ENCODE data around the gene HENMT1.

The HENMT1 gene

GRCh38 chr1:108609483-108610049, 51.3 kb downstream of the HENMT1 start:
- no peak for ATAC-seq (replicated peaks; ENCODE audit: extremely low read depth, poor library complexity, severe bottlenecking)
- no peak for DNase-seq (ENCODE audit: low spot score in 2 of 2)
- Mint-ChIP-seq H3K27me3 (no peaks in the 10 kb centered on the region), H3K4me1 (no peaks in the 10 kb centered on the region), H3K9me3 (no peaks in the 10 kb centered on the region), H3K36me3 (ENCODE audit: insufficient read depth) (peaks cover 10% of the 10 kb centered on the region), H3K4me3 (no peak overlapping the region), H3K27ac (ENCODE audit: low read depth) (no peak overlapping the region)

- Mint-ChIP-seq H3K4me1 (no peaks in the 10 kb centered on the region), H3K4me3 (no peak overlapping the region), H3K27ac (ENCODE audit: low read depth) (no peak overlapping the region), H3K27me3 (no peaks in the 10 kb centered on the region), H3K9me3 (no peaks in the 10 kb centered on the region), H3K36me3 (ENCODE audit: insufficient read depth) (peaks cover 14% of the 10 kb centered on the region)
- ATAC-seq (replicated peaks; ENCODE audit: extremely low read depth, poor library complexity, severe bottlenecking) (no peak), DNase-seq (ENCODE audit: low spot score in 2 of 2) (no peak)
These were observed 54.4 kb downstream of the HENMT1 start for GRCh38 chr1:108606478-108606877.

- H3K4me3 Mint-ChIP-seq, result no peak overlapping the region
- H3K9me3 Mint-ChIP-seq, result no peaks in the 10 kb centered on the region
- H3K27me3 Mint-ChIP-seq, result no peaks in the 10 kb centered on the region
- peaks cover 14% of the 10 kb centered on the region for H3K36me3 Mint-ChIP-seq (ENCODE audit: insufficient read depth)
- H3K27ac Mint-ChIP-seq (ENCODE audit: low read depth), result no peak overlapping the region
- H3K4me1 Mint-ChIP-seq, result no peaks in the 10 kb centered on the region
- DNase-seq (ENCODE audit: low spot score in 2 of 2) (no peak), ATAC-seq (replicated peaks; ENCODE audit: extremely low read depth, poor library complexity, severe bottlenecking) (no peak)
These were observed 55.3 kb downstream of the HENMT1 start for GRCh38 chr1:108605633-108606032.

GRCh38 chr1:108601708-108602410, 59.0 kb downstream of the HENMT1 start:
- Mint-ChIP-seq H3K9me3 (no peaks in the 10 kb centered on the region), H3K4me3 (no peak overlapping the region), H3K27me3 (no peaks in the 10 kb centered on the region), H3K4me1 (peaks cover 6% of the 10 kb centered on the region), H3K36me3 (ENCODE audit: insufficient read depth) (peaks cover 17% of the 10 kb centered on the region), H3K27ac (ENCODE audit: low read depth) (no peak overlapping the region)
- ATAC-seq (replicated peaks; ENCODE audit: extremely low read depth, poor library complexity, severe bottlenecking) (no peak), DNase-seq (ENCODE audit: low spot score in 2 of 2) (no peak)

- Mint-ChIP-seq H3K27ac (ENCODE audit: low read depth) (no peak overlapping the region), H3K9me3 (no peaks in the 10 kb centered on the region), H3K27me3 (no peaks in the 10 kb centered on the region), H3K36me3 (ENCODE audit: insufficient read depth) (peaks cover 14% of the 10 kb centered on the region), H3K4me3 (no peak overlapping the region), H3K4me1 (peaks cover 6% of the 10 kb centered on the region)
- ATAC-seq (replicated peaks; ENCODE audit: extremely low read depth, poor library complexity, severe bottlenecking) (no peak), DNase-seq (ENCODE audit: low spot score in 2 of 2) (no peak)
These were observed 60.4 kb downstream of the HENMT1 start for GRCh38 chr1:108600504-108600903.

- Mint-ChIP-seq H3K4me3 (no peak overlapping the region), H3K9me3 (no peaks in the 10 kb centered on the region), H3K36me3 (ENCODE audit: insufficient read depth) (peaks cover 14% of the 10 kb centered on the region), H3K4me1 (peaks cover 11% of the 10 kb centered on the region), H3K27me3 (no peaks in the 10 kb centered on the region), H3K27ac (ENCODE audit: low read depth) (no peak overlapping the region)
- DNase-seq (ENCODE audit: low spot score in 2 of 2) (no peak), ATAC-seq (replicated peaks; ENCODE audit: extremely low read depth, poor library complexity, severe bottlenecking) (no peak)
These were observed 62.6 kb downstream of the HENMT1 start for GRCh38 chr1:108598340-108598739.

Data from central memory CD8-positive, alpha-beta T cell (primary cell).